MM.1S (cell line): ENCODE measurements around the gene HMGN1.

ENCODE experiments used
- DNase-seq: peaks from one replicate; pipeline ENCODE4 v3.0.0-alpha.2; 2015
- H2AFZ ChIP-seq: fragments of 300-600 bp; sonication (generic); 2 replicates; pipeline ENCODE4 v1.6.0; 2016; ENCODE audit warnings: antibody characterized with exemption, low read length
- H3F3A ChIP-seq: fragments of 300-600 bp; sonication (generic); 2 replicates; pipeline ENCODE4 v1.6.1; 2016; ENCODE audit warnings: mild to moderate bottlenecking, antibody characterized with exemption, low read length, moderate library complexity, mixed read lengths; ENCODE audit not compliant: insufficient read depth
- H3K27ac ChIP-seq: fragments of 300-600 bp; sonication (generic); 2 replicates; pipeline ENCODE4 v1.5.1; 2016; ENCODE audit warnings: mild to moderate bottlenecking, low read length
- H3K27me3 ChIP-seq: fragments of 300-600 bp; sonication (generic); replicated peaks from 2 replicates; pipeline ENCODE4 v1.6.0; 2016; ENCODE audit warnings: low read length; ENCODE audit not compliant: insufficient read depth
- H3K36me3 ChIP-seq: fragments of 300-600 bp; sonication (generic); replicated peaks from 2 replicates; pipeline ENCODE4 v1.6.1; 2016; ENCODE audit warnings: mild to moderate bottlenecking, low read length, mixed read lengths; ENCODE audit not compliant: insufficient read depth
- H3K4me1 ChIP-seq: fragments of 300-600 bp; sonication (generic); 2 replicates; pipeline ENCODE4 v1.6.1; 2016; ENCODE audit warnings: low read length, mixed read lengths
- H3K4me2 ChIP-seq: fragments of 300-600 bp; sonication (generic); 2 replicates; pipeline ENCODE4 v1.6.0; 2016; ENCODE audit warnings: low read depth, low read length
- H3K4me3 ChIP-seq: fragments of 300-600 bp; sonication (generic); 2 replicates; pipeline ENCODE4 v1.5.1; 2016; ENCODE audit warnings: low read length, mixed read lengths
- H3K79me2 ChIP-seq: fragments of 300-600 bp; sonication (generic); 2 replicates; pipeline ENCODE4 v1.6.1; 2016; ENCODE audit warnings: mixed run types, low read length, mixed read lengths
- H3K9ac ChIP-seq: fragments of 300-600 bp; sonication (generic); 2 replicates; pipeline ENCODE4 v1.6.1; 2016; ENCODE audit warnings: low read length, mixed read lengths
- H3K9me2 ChIP-seq: fragments of 300-600 bp; sonication (generic); replicated peaks from 2 replicates; pipeline ENCODE4 v1.6.1; 2016; ENCODE audit warnings: mild to moderate bottlenecking, low read length, mixed read lengths; ENCODE audit not compliant: insufficient read depth
- H3K9me3 ChIP-seq: fragments of 300-600 bp; sonication (generic); replicated peaks from 2 replicates; pipeline ENCODE4 v1.6.1; 2016; ENCODE audit warnings: mild to moderate bottlenecking, low read length, mixed read lengths; ENCODE audit not compliant: insufficient read depth
- H4K20me1 ChIP-seq: fragments of 300-600 bp; sonication (generic); 2 replicates; pipeline ENCODE4 v1.6.1; 2016; ENCODE audit warnings: mild to moderate bottlenecking, low read length, moderate library complexity, mixed read lengths; ENCODE audit not compliant: insufficient read depth
- CTCF ChIP-seq: fragments of 300-600 bp; sonication (generic); IDR thresholded peaks from 2 replicates; pipeline ENCODE4 v1.5.1; 2016; ENCODE audit warnings: antibody characterized with exemption, low read length, mixed read lengths
- EZH2 ChIP-seq: fragments of 300-600 bp; sonication (generic); optimal IDR thresholded peaks from 2 replicates; pipeline ENCODE3; 2017; ENCODE audit warnings: low read depth, mild to moderate bottlenecking, antibody characterized with exemption, low read length, mixed read lengths
- EZH2phosphoT487 ChIP-seq: fragments of 300-600 bp; sonication (generic); IDR thresholded peaks from 2 replicates; pipeline ENCODE4 v1.6.1; 2018; ENCODE audit warnings: antibody characterized with exemption, low read length

HMGN1 gene

DNA sequence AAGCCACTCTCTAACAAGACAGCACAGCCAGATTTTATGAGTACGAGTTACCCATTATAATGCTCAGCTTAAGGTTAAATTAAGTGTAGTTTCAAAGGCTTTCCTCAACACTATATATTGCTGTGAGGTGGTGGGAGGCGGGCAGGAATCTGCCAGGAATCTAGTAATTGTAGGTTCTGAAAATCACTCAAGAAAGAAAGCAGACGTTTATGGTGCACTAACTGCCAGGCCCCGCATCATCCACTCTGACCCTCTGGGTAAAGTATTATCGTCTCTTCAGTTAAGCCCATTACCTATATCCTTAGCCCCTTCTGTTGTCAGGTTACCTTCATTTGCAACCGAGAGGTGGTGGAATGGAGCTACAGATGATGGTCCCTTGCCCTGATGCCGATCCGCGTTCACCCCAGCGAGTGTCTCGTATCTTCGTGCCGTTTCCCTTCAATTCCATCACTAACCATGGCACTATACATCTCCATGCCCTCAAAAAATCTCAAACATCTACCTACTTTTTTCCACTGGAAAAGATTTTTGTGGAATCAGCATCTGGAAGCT is 12.4 kb downstream of the HMGN1 start:
- TF ChIP-seq CTCF (no peak), EZH2phosphoT487 (no peak), EZH2 (no peak)
- H3K9ac ChIP-seq, result no peak overlapping the region
- H2AFZ ChIP-seq, result no peak overlapping the region
- no peaks in the 10 kb centered on the region for H3K4me1 ChIP-seq
- peaks cover 17% of the 10 kb centered on the region; the same call in 1 of the 2 replicates for H3F3A ChIP-seq
- H3K36me3 ChIP-seq, result peaks cover 2% of the 10 kb centered on the region; the same call in 1 of the 2 replicates
- H4K20me1 ChIP-seq, result no peaks in the 10 kb centered on the region
- no peak for DNase-seq
- H3K4me3 ChIP-seq, result no peak overlapping the region
- H3K9me2 ChIP-seq, result no peaks in the 10 kb centered on the region
- H3K27me3 ChIP-seq, result no peaks in the 10 kb centered on the region
- no peak overlapping the region for H3K4me2 ChIP-seq
- H3K27ac ChIP-seq, result no peak overlapping the region
- no peaks in the 10 kb centered on the region for H3K9me3 ChIP-seq
- no peaks in the 10 kb centered on the region for H3K79me2 ChIP-seq

GRCh38 chr21:39334611-39335010 is 14.3 kb downstream of the HMGN1 start:
- no peaks in the 10 kb centered on the region for H4K20me1 ChIP-seq
- H2AFZ ChIP-seq, result no peak overlapping the region
- no peaks in the 10 kb centered on the region for H3K79me2 ChIP-seq
- H3K9me3 ChIP-seq, result no peaks in the 10 kb centered on the region
- H3K27ac ChIP-seq, result no peak overlapping the region
- no peak overlapping the region for H3K4me2 ChIP-seq
- no peak overlapping the region for H3K4me3 ChIP-seq
- no peaks in the 10 kb centered on the region for H3K4me1 ChIP-seq
- TF ChIP-seq CTCF (no peak), EZH2 (no peak), EZH2phosphoT487 (no peak)
- H3K9ac ChIP-seq, result no peak overlapping the region
- H3F3A ChIP-seq, result 0 out of 2 replicates have a peak, but pooled peaks cover 4% of the 10 kb centered on the region
- no peaks in the 10 kb centered on the region for H3K27me3 ChIP-seq
- no peak for DNase-seq
- H3K9me2 ChIP-seq, result no peaks in the 10 kb centered on the region
- H3K36me3 ChIP-seq, result no peaks in the 10 kb centered on the region

- TF ChIP-seq EZH2phosphoT487 (no peak), EZH2 (no peak), CTCF (no peak)
- no peaks in the 10 kb centered on the region for H3K4me1 ChIP-seq
- no peaks in the 10 kb centered on the region for H3K36me3 ChIP-seq
- no peak overlapping the region for H3K4me3 ChIP-seq
- H4K20me1 ChIP-seq, result no peaks in the 10 kb centered on the region
- no peaks in the 10 kb centered on the region for H3K79me2 ChIP-seq
- H3K9me2 ChIP-seq, result no peaks in the 10 kb centered on the region
- H2AFZ ChIP-seq, result no peak overlapping the region
- no peak for DNase-seq
- no peak overlapping the region for H3K27ac ChIP-seq
- H3F3A ChIP-seq, result no peaks in the 10 kb centered on the region
- no peaks in the 10 kb centered on the region for H3K9me3 ChIP-seq
- no peaks in the 10 kb centered on the region for H3K27me3 ChIP-seq
- no peak overlapping the region for H3K4me2 ChIP-seq
- no peak overlapping the region for H3K9ac ChIP-seq
These were observed 16.7 kb downstream of the HMGN1 start for GRCh38 chr21:39332175-39332574.
